ENCODE measurements around the gene CRELD1. TPM values are rescaled to one million over a fixed set of nuclear protein-coding genes. Genes with fewer than 3 reads are reported as not detected.

CRELD1 gene
- total and polyA plus RNA-seq, 2 of the 13 experiments (the other 11 are each of a cell fraction or from before 2014, with no cell fraction given) = 27.1 to 61.9 TPM

DNA sequence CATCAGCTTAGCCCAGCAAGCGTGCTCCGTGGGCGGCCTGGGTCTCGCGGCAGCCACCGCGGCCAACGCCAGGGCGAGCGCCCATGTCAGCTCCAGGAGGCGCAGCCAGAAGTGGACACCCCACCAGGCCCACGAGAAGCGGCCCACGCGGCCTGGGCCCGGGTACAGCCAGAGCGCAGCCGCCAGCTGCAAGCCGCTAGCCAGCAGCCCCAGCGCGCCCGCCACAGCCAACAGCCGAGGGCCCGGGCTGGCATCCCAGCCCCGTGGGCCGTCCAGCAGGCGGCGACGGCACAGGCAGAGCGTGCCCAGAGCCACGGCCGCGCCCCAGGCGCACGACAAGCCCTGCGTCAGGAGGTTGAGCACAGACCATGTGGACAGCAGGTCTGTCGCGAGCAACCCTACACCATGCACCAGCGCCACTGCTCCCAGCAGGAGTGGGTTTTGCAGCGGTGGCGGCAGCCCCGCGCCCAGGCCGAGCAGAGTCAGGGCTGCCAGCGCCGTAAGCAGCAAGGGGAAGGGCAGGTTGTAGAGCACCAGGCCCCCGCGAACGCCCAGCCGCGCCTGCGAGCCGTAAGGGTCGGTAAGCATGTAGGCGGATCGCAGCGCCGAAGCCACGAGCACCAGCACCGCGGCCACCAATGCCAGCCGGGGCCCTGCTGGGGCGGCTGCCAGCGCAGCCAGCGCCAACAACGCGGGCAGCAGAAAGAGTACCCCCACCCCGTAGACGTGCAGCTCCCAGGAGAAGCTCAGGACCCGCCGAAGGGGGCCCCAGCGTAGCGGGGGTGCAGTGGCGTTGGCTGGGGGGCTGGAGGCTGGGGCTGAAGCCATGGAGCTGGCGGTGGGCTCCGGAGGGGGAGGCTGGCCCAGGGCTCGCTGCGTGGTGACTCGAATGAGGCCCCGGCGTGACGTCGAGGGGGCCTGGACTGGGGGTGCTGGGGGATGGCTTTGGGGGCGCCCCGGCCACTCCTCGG, 13.7 kb downstream of the CRELD1 start (continued):
- TF ChIP-seq ZFAT (CRISPR knock-in tag; conservative IDR thresholded peaks at IDR 0.05) (0 out of 2 replicates have a peak, but pooled peaks have one; percentile 72), SKI (IDR thresholded peaks at IDR 0.05; ENCODE audit: partially characterized antibody) (peak; percentile 61), PITX1 (CRISPR knock-in tag; IDR thresholded peaks at IDR 0.05) (peak; percentile 25; the same call in 1 of the 2 replicates), HIVEP1 (CRISPR knock-in tag; IDR thresholded peaks at IDR 0.05) (peak; percentile 51; the same call in 1 of the 2 replicates), ONECUT2 (CRISPR knock-in tag; IDR thresholded peaks at IDR 0.05) (peak; percentile 35; the same call in 1 of the 2 replicates), TAF1 (CRISPR knock-in tag; IDR thresholded peaks at IDR 0.05) (peak; percentile 42; the same call in 1 of the 2 replicates), SOX6 (IDR thresholded peaks at IDR 0.05) (no peak), SOX6 (CRISPR knock-in tag; IDR thresholded peaks at IDR 0.05) (peak; percentile 57), ZNF563 (CRISPR knock-in tag; IDR thresholded peaks at IDR 0.05) (peak; percentile 40; the same call in 1 of the 2 replicates), ZNF232 (CRISPR knock-in tag; IDR thresholded peaks at IDR 0.05; ENCODE audit: borderline replicate concordance) (peak; percentile 88), TEAD2 (CRISPR knock-in tag; IDR thresholded peaks at IDR 0.05) (no peak), ZSCAN29 (CRISPR knock-in tag; conservative IDR thresholded peaks at IDR 0.05) (0 out of 2 replicates have a peak, but pooled peaks have one; percentile 79), ASH2L (IDR thresholded peaks at IDR 0.05; ENCODE audit: insufficient read length, low read depth, low read length) (peak; percentile 13), ZNF12 (CRISPR knock-in tag; IDR thresholded peaks at IDR 0.05) (no peak), FOXO1 (CRISPR knock-in tag; IDR thresholded peaks at IDR 0.05) (0 out of 2 replicates have a peak, but pooled peaks have one; percentile 9)
- TF ChIP-seq, protein P1, sequence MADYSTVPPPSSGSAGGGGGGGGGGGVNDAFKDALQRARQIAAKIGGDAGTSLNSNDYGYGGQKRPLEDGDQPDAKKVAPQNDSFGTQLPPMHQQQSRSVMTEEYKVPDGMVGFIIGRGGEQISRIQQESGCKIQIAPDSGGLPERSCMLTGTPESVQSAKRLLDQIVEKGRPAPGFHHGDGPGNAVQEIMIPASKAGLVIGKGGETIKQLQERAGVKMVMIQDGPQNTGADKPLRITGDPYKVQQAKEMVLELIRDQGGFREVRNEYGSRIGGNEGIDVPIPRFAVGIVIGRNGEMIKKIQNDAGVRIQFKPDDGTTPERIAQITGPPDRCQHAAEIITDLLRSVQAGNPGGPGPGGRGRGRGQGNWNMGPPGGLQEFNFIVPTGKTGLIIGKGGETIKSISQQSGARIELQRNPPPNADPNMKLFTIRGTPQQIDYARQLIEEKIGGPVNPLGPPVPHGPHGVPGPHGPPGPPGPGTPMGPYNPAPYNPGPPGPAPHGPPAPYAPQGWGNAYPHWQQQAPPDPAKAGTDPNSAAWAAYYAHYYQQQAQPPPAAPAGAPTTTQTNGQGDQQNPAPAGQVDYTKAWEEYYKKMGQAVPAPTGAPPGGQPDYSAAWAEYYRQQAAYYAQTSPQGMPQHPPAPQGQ (CRISPR knock-in tag; IDR thresholded peaks at IDR 0.05; ENCODE audit: borderline replicate concordance) = 0 out of 2 replicates have a peak, but pooled peaks have one; percentile 47
- TF ChIP-seq, protein P2, sequence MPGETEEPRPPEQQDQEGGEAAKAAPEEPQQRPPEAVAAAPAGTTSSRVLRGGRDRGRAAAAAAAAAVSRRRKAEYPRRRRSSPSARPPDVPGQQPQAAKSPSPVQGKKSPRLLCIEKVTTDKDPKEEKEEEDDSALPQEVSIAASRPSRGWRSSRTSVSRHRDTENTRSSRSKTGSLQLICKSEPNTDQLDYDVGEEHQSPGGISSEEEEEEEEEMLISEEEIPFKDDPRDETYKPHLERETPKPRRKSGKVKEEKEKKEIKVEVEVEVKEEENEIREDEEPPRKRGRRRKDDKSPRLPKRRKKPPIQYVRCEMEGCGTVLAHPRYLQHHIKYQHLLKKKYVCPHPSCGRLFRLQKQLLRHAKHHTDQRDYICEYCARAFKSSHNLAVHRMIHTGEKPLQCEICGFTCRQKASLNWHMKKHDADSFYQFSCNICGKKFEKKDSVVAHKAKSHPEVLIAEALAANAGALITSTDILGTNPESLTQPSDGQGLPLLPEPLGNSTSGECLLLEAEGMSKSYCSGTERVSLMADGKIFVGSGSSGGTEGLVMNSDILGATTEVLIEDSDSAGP (CRISPR knock-in tag; IDR thresholded peaks at IDR 0.05; ENCODE audit: borderline replicate concordance) = peak; percentile 58
- TF ChIP-seq, protein P3, sequence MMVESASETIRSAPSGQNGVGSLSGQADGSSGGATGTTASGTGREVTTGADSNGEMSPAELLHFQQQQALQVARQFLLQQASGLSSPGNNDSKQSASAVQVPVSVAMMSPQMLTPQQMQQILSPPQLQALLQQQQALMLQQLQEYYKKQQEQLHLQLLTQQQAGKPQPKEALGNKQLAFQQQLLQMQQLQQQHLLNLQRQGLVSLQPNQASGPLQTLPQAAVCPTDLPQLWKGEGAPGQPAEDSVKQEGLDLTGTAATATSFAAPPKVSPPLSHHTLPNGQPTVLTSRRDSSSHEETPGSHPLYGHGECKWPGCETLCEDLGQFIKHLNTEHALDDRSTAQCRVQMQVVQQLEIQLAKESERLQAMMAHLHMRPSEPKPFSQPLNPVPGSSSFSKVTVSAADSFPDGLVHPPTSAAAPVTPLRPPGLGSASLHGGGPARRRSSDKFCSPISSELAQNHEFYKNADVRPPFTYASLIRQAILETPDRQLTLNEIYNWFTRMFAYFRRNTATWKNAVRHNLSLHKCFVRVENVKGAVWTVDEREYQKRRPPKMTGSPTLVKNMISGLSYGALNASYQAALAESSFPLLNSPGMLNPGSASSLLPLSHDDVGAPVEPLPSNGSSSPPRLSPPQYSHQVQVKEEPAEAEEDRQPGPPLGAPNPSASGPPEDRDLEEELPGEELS (CRISPR knock-in tag; IDR thresholded peaks at IDR 0.05) = peak; percentile 68
- TF ChIP-seq, protein P4, sequence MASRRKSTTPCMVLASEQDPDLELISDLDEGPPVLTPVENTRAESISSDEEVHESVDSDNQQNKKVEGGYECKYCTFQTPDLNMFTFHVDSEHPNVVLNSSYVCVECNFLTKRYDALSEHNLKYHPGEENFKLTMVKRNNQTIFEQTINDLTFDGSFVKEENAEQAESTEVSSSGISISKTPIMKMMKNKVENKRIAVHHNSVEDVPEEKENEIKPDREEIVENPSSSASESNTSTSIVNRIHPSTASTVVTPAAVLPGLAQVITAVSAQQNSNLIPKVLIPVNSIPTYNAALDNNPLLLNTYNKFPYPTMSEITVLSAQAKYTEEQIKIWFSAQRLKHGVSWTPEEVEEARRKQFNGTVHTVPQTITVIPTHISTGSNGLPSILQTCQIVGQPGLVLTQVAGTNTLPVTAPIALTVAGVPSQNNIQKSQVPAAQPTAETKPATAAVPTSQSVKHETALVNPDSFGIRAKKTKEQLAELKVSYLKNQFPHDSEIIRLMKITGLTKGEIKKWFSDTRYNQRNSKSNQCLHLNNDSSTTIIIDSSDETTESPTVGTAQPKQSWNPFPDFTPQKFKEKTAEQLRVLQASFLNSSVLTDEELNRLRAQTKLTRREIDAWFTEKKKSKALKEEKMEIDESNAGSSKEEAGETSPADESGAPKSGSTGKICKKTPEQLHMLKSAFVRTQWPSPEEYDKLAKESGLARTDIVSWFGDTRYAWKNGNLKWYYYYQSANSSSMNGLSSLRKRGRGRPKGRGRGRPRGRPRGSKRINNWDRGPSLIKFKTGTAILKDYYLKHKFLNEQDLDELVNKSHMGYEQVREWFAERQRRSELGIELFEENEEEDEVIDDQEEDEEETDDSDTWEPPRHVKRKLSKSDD (CRISPR knock-in tag; IDR thresholded peaks at IDR 0.05; ENCODE audit: low read depth) = 0 out of 2 replicates have a peak, but pooled peaks have one; percentile 67
